ENCODE results near the gene ADAM21.
"Not testable (repeated sequence)": the region's sequence is repeated elsewhere in the genome, so short reads cannot be mapped to it uniquely, and the experiment has no call there.

The ADAM21 gene

DNA sequence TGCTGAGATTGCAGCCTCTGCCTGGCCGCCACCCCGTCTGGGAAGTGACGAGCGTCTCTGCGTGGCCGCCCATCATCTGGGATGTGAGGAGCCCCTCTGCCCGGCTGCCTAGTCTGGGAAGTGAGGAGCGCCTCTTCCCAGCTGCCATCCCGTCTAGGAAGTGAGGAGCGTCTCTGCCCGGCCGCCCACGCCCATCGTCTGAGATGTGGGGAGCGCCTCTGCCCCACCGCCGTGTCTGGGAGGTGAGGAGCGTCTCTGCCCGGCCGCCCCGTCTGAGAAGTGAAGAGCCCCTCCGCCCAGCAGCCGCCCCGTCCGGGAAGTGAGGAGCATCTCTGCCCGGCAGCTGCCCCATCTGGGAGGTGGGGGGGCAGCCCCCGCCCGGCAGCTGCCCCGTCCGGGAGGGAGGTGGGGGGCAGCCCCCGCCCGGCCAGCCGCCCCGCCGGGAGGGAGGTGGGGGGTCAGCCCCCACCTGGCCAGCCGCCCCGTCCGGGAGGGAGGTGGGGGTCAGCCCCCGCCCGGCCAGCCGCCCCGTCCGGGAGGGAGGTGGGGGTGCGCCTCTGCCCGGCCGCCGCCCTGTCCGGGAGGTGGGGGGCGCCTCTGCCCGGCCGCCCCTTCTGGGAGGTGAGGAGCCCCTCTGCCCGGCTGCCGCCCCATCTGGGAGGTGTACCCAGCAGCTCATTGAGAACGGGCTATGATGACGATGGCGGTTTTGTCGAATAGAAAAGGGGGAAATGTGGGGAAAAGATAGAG is 25.6 kb downstream of the ADAM21 start:
- DNase-seq (ENCODE audit: low read depth, low spot score): not testable (repeated sequence)

DNA sequence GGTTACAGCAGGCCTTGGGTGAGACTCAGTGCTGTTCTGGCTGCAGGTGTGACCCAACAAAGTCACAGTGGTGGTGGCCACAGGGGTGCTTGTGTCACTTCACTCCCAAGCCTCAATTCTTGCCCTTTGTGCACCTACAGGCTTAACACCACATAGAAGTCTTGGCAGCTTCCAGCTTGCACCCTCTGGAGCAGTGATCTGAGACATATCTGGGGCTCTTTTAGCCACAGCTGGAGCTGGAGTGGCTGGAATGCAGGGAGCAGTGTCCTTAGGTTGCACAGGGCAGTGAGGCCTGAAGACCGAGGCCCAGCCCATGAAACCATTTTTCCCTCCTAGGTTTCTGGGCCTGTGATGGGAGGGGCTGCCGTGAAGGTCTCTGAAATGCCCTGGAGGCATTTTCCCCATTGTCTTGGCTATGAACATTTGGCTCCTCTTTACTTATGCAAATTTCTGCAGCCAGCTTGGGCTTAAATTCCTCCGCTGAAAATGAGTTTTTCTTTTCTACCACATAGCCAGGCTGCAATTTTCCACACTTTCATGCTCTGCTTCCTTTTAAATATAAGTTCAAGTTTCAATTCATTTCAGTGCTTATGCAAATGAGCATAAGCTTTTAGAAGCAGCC is 37.7 kb downstream of the ADAM21 start:
- DNase-seq (ENCODE audit: low read depth, low spot score): peak; percentile 2

GRCh38 chr14:70498191-70498590 is 46.2 kb downstream of the ADAM21 start:
- no peak for DNase-seq (ENCODE audit: low read depth, low spot score)
